Rectal smooth muscle tissue (tissue), 1 donor: Measurements from ENCODE around the gene IFI30.
"Not testable (repeated sequence)": the region's sequence is repeated elsewhere in the genome, so short reads cannot be mapped to it uniquely, and the experiment has no call there.

Experiments
- H3K27ac ChIP-seq: one replicate; pipeline ENCODE4 v1.7.0; 2013; ENCODE audit warnings: low read depth, low read length, inconsistent platforms
- H3K27me3 ChIP-seq: one replicate; pipeline ENCODE4 v1.7.0; 2013; ENCODE audit warnings: low read length; ENCODE audit not compliant: control insufficient read depth, insufficient read depth
- H3K36me3 ChIP-seq: one replicate; pipeline ENCODE4 v1.7.0; 2013; ENCODE audit warnings: low read length; ENCODE audit not compliant: control insufficient read depth, insufficient read depth
- H3K4me1 ChIP-seq: one replicate; pipeline ENCODE4 v1.7.0; 2013; ENCODE audit warnings: low read length; ENCODE audit not compliant: control insufficient read depth, insufficient read depth
- H3K4me3 ChIP-seq: one replicate; pipeline ENCODE4 v1.7.0; 2013; ENCODE audit warnings: low read length
- H3K9ac ChIP-seq: one replicate; pipeline ENCODE4 v1.7.0; 2013; ENCODE audit warnings: low read length

Gene IFI30

DNA sequence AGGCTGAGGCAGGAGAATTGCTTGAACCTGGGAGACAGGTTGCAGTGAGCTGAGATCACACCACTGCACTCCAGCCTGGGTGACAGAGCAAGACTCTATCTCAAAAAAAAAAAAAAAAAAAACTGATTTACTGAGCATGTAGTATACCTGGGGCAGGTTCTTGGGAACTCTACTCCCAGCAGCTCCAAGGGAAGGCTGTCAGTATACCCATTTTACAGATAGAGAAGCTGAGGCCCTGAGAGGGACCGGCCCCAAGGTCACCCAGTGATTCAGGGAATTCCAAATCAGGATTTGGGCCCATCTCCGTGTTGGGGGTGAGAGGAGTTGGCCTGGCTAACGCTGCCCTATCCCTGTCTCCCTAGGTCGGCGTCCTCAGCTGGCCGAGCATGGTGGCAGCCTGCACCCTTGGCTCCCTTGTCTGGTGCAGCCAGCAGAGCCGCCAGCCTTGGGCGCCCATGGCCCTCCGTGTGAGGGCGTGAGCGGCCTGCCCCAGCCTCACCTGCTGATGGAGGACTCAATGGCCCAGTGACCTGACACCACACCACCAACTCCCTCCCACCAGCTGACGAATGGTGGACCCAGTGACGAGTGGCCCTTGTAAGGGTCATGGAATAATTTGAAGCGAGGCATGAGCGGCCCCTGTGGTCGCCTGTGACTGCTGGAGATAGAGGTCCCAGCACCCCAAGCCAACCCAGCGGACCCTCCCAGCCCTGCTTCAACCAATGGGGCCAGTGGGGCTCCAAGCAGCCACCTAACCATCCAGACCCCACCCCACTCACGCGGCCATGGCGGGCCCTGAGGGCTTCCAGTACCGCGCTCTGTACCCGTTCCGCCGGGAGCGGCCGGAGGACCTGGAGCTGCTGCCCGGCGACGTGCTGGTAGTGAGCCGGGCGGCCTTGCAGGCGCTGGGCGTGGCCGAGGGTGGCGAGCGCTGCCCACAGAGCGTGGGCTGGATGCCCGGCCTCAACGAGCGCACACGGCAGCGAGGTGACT, 18.2 kb upstream of the IFI30 start:
- Histone ChIP-seq H3K9ac (no peak overlapping the region), H3K27me3 (no peaks in the 10 kb centered on the region), H3K27ac (peak overlapping the region; percentile 1), H3K4me3 (no peak overlapping the region), H3K4me1 (peaks cover 20% of the 10 kb centered on the region), H3K36me3 (peaks cover 2% of the 10 kb centered on the region)

DNA sequence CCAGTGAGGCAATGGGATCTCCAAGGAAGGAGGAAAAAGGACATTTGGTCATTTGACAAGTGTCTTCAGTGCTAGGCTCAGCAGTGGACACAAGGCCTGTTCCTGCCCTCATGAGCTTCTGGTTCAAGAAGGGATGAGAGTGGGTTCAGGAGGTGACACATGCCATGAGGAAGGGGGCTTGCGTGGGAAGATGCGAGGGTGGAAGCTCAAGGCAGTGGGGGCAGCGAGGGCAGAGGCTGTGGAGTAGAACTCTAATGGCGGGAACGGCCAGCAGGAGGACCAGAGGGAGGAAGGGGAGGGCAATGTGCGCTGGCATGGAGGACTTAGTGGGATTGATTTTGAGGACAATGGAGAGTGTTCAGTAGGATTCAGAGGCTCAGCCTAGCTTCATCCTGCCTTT, 17.3 kb upstream of the IFI30 start:
- Histone ChIP-seq H3K4me3 (no peak overlapping the region), H3K36me3 (peaks cover 2% of the 10 kb centered on the region), H3K4me1 (peaks cover 24% of the 10 kb centered on the region), H3K9ac (no peak overlapping the region), H3K27me3 (no peaks in the 10 kb centered on the region), H3K27ac (peak overlapping the region; percentile 65)

GRCh38 chr19:18156841-18157464, 16.7 kb upstream of the IFI30 start:
- peaks cover 26% of the 10 kb centered on the region for H3K4me1 ChIP-seq
- H3K4me3 ChIP-seq = no peak overlapping the region
- H3K36me3 ChIP-seq = peaks cover 5% of the 10 kb centered on the region
- no peak overlapping the region for H3K9ac ChIP-seq
- H3K27me3 ChIP-seq = no peaks in the 10 kb centered on the region
- H3K27ac ChIP-seq = peak overlapping the region; percentile 65

GRCh38 chr19:18157465-18158063, 16.0 kb upstream of the IFI30 start:
- Histone ChIP-seq H3K27me3 (no peaks in the 10 kb centered on the region), H3K4me3 (no peak overlapping the region), H3K27ac (peak overlapping the region; percentile 65), H3K36me3 (peaks cover 9% of the 10 kb centered on the region), H3K9ac (no peak overlapping the region), H3K4me1 (peaks cover 26% of the 10 kb centered on the region)

DNA sequence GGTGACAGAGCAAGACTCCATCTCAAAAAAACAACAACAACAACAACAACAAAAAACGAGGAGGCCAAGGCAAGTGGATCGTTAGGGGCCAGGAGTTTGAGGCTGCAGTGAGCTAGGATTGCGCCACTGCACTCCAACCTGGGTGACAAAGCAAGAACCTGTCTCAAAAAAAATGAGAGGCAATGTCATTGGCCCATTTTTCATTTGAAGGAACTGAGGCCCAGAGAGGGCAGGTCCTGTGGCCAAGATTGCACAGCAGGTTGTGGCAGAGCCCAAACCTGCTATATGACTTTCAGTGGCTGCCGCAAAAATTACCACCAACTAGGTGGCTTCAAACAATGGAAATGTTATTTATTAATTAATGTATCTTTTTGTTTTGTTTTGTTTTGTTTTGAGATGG, 15.1 kb upstream of the IFI30 start:
- peaks cover 26% of the 10 kb centered on the region for H3K4me1 ChIP-seq
- peaks cover 18% of the 10 kb centered on the region for H3K36me3 ChIP-seq
- H3K4me3 ChIP-seq = no peak overlapping the region
- H3K27ac ChIP-seq = no peak overlapping the region
- H3K27me3 ChIP-seq = no peaks in the 10 kb centered on the region
- no peak overlapping the region for H3K9ac ChIP-seq

DNA sequence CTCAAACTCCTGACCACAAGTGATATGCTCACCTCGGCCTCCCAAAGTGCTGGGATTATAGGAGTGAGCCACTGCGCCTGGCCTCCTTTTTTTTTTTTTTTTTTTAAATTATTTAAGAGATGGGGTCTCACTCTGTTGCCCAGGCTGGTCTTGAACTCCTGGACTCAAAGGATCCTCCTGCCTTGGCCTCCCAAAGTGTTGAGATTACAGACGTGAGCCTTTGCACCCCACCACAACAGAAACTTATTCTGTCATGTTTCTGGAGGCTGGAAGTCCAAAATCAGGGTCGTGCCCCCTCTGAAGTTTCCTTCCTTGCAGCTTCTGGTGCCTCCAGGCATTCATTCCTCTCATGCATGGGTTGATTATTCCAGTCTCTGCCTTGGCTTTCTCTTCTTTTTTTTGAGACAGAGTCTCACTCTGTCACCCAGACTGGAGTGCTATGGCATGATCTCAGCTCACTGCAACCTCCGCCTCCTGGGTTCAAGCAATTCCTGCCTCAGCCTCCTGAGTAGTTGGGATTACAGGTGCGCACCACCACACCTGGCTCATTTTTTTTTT, 14.5 kb upstream of the IFI30 start:
- H3K27ac ChIP-seq, H3K9ac ChIP-seq, H3K4me3 ChIP-seq, H3K27me3 ChIP-seq: not testable (repeated sequence)
- H3K36me3 ChIP-seq = peaks cover 20% of the 10 kb centered on the region
- peaks cover 22% of the 10 kb centered on the region for H3K4me1 ChIP-seq

DNA sequence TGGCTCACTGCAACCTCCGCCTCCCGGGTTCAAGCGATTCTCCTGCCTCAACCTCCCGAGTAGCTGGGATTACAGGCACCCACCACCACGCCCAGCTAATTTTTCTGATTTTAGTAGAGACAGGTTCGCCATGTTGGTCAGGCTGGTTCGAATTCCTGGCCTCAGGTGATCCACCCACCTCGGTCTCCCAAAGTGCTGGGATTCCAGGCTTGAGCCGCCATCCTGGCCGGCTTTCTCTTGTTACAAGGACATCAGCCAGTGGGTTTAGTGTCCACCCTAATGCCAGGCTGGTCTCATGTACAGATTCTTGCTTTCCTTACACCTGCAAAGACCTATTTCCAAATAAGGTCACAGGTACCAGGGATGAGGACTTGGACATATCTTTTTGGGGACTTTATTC, 13.8 kb upstream of the IFI30 start:
- no peak overlapping the region for H3K27ac ChIP-seq
- no peak overlapping the region for H3K9ac ChIP-seq
- peaks cover 17% of the 10 kb centered on the region for H3K4me1 ChIP-seq
- peaks cover 22% of the 10 kb centered on the region for H3K36me3 ChIP-seq
- H3K27me3 ChIP-seq = no peaks in the 10 kb centered on the region
- no peak overlapping the region for H3K4me3 ChIP-seq

GRCh38 chr19:18160493-18160970, 13.1 kb upstream of the IFI30 start:
- Histone ChIP-seq H3K27ac (peak overlapping the region; percentile 51), H3K36me3 (peaks cover 22% of the 10 kb centered on the region), H3K9ac (no peak overlapping the region), H3K4me1 (peaks cover 17% of the 10 kb centered on the region), H3K4me3 (peak overlapping the region; percentile 43), H3K27me3 (no peaks in the 10 kb centered on the region)

DNA sequence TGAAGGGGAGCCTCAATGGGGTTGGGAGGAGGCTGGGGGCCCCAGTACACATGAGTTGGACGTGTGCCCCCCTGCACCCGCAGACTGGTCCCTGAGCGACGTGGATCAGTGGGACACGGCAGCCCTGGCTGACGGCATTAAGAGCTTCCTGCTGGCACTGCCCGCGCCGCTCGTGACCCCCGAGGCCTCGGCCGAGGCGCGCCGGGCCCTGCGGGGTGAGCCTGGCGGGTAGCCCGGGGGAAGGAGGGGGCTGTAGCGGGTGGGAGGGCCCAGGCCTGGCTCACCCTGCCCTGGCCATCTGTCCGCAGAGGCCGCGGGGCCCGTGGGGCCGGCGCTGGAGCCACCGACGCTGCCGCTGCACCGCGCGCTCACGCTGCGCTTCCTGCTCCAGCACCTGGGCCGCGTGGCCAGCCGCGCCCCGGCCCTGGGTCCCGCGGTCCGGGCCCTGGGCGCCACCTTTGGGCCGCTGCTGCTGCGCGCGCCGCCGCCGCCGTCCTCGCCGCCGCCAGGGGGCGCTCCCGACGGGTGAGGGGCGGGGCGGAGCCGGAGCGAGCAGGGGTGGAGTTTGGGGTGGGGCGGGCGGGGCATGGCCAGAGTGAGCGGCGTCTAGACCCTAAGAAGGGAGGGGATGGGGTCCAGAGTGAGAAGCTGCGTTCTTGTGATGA, 12.5 kb upstream of the IFI30 start:
- peaks cover 17% of the 10 kb centered on the region for H3K4me1 ChIP-seq
- H3K27me3 ChIP-seq = no peaks in the 10 kb centered on the region
- peak overlapping the region; percentile 51 for H3K27ac ChIP-seq
- H3K9ac ChIP-seq = peak overlapping the region; percentile 21
- peaks cover 27% of the 10 kb centered on the region for H3K36me3 ChIP-seq
- H3K4me3 ChIP-seq = peak overlapping the region; percentile 55

GRCh38 chr19:18161636-18162002, 12.0 kb upstream of the IFI30 start:
- Histone ChIP-seq H3K4me1 (peaks cover 16% of the 10 kb centered on the region), H3K27me3 (no peaks in the 10 kb centered on the region), H3K27ac (no peak overlapping the region), H3K4me3 (peak overlapping the region; percentile 55), H3K36me3 (peaks cover 29% of the 10 kb centered on the region), H3K9ac (peak overlapping the region; percentile 21)

GRCh38 chr19:18164072-18164471, 9.5 kb upstream of the IFI30 start:
- Histone ChIP-seq H3K27ac (no peak overlapping the region), H3K4me3 (no peak overlapping the region), H3K9ac (no peak overlapping the region), H3K36me3 (peaks cover 36% of the 10 kb centered on the region), H3K4me1 (peaks cover 6% of the 10 kb centered on the region), H3K27me3 (no peaks in the 10 kb centered on the region)
